GM21381 (cell line): Measurements from ENCODE around the gene SLC7A1.

ENCODE experiments used
- ATAC-seq: cut with Tn5 transposase; IDR thresholded peaks from one replicate; pipeline ENCODE4 v1.9.1; 2021; ENCODE audit warnings: mild to moderate bottlenecking, moderate library complexity; ENCODE audit not compliant: unreplicated experiment

The SLC7A1 gene

GRCh38 chr13:29562786-29563438 lies 32.6 kb downstream of the SLC7A1 start:
- no peak for ATAC-seq

- no peak for ATAC-seq
Observed at GRCh38 chr13:29561918-29562317, 33.6 kb downstream of the SLC7A1 start.

- no peak for ATAC-seq
Observed at GRCh38 chr13:29556742-29557141, 38.7 kb downstream of the SLC7A1 start.

- no peak for ATAC-seq
Observed at GRCh38 chr13:29551214-29551613, 44.3 kb downstream of the SLC7A1 start.

GRCh38 chr13:29550430-29550988 lies 45.0 kb downstream of the SLC7A1 start:
- no peak for ATAC-seq

GRCh38 chr13:29548722-29549121 lies 46.8 kb downstream of the SLC7A1 start:
- ATAC-seq: no peak

- ATAC-seq: no peak
Observed at GRCh38 chr13:29547153-29547552, 48.3 kb downstream of the SLC7A1 start.

- ATAC-seq: no peak
Observed at GRCh38 chr13:29546662-29547061, 48.8 kb downstream of the SLC7A1 start.

GRCh38 chr13:29545988-29546387 lies 49.5 kb downstream of the SLC7A1 start:
- ATAC-seq: no peak

GRCh38 chr13:29543230-29544215 lies 52.0 kb downstream of the SLC7A1 start:
- ATAC-seq: peak; percentile 97

- no peak for ATAC-seq
Observed at GRCh38 chr13:29542381-29542780, 53.1 kb downstream of the SLC7A1 start.

- no peak for ATAC-seq
Observed at GRCh38 chr13:29541400-29541799, 54.1 kb downstream of the SLC7A1 start.

- ATAC-seq: no peak
Observed at GRCh38 chr13:29540799-29541198, 54.7 kb downstream of the SLC7A1 start.

GRCh38 chr13:29540334-29540733 lies 55.2 kb downstream of the SLC7A1 start:
- ATAC-seq: no peak

GRCh38 chr13:29539856-29540255 lies 55.6 kb downstream of the SLC7A1 start:
- ATAC-seq: no peak

- no peak for ATAC-seq
Observed at GRCh38 chr13:29538652-29539040, 56.8 kb downstream of the SLC7A1 start.

GRCh38 chr13:29537736-29538651 lies 57.5 kb downstream of the SLC7A1 start:
- ATAC-seq: no peak

GRCh38 chr13:29536853-29537252 lies 58.6 kb downstream of the SLC7A1 start:
- no peak for ATAC-seq

- no peak for ATAC-seq
Observed at GRCh38 chr13:29535663-29536655, 59.5 kb downstream of the SLC7A1 start.
